Fibroblast of lung (primary cell): Measurements from ENCODE around the gene GCK.

Experiments
- EZH2 ChIP-seq: IDR thresholded peaks from 2 replicates; pipeline ENCODE4 v1.5.1; 2012; ENCODE audit warnings: low read length, control low read depth, mild to moderate bottlenecking; ENCODE audit errors: missing control alignments
- TF ChIP-seq, protein P1 (sequence below), 2 donors: IDR thresholded peaks in 1 of 2; conservative IDR thresholded peaks in 1 of 2; 1 replicate in 1 of 2; 2 replicates in 1 of 2; pipeline ENCODE4 v1.5.1; 2011 to 2012; ENCODE audit warnings: low read length in 2 of 2, control low read depth in 1 of 2, inconsistent platforms in 1 of 2, low read depth in 1 of 2, mild to moderate bottlenecking in 1 of 2

GRCh38 chr7:44109991-44110390 lies 79.2 kb downstream of the GCK start:
- TF ChIP-seq, protein P1, sequence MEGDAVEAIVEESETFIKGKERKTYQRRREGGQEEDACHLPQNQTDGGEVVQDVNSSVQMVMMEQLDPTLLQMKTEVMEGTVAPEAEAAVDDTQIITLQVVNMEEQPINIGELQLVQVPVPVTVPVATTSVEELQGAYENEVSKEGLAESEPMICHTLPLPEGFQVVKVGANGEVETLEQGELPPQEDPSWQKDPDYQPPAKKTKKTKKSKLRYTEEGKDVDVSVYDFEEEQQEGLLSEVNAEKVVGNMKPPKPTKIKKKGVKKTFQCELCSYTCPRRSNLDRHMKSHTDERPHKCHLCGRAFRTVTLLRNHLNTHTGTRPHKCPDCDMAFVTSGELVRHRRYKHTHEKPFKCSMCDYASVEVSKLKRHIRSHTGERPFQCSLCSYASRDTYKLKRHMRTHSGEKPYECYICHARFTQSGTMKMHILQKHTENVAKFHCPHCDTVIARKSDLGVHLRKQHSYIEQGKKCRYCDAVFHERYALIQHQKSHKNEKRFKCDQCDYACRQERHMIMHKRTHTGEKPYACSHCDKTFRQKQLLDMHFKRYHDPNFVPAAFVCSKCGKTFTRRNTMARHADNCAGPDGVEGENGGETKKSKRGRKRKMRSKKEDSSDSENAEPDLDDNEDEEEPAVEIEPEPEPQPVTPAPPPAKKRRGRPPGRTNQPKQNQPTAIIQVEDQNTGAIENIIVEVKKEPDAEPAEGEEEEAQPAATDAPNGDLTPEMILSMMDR (conservative IDR thresholded peaks at IDR 0.05 in 1 of 2, IDR thresholded peaks at IDR 0.05 in 1 of 2; ENCODE audit: low read depth in 1 of 2, low read length in 2 of 2) = no peak
- no peak for TF ChIP-seq EZH2
